ENCODE data around the gene MAGOH. TPM values are rescaled to one million over a fixed set of nuclear protein-coding genes. Genes with fewer than 3 reads are reported as not detected.

Gene MAGOH
- polyA plus RNA-seq, 1 donor from 2014 or later, result 53.3 TPM

DNA sequence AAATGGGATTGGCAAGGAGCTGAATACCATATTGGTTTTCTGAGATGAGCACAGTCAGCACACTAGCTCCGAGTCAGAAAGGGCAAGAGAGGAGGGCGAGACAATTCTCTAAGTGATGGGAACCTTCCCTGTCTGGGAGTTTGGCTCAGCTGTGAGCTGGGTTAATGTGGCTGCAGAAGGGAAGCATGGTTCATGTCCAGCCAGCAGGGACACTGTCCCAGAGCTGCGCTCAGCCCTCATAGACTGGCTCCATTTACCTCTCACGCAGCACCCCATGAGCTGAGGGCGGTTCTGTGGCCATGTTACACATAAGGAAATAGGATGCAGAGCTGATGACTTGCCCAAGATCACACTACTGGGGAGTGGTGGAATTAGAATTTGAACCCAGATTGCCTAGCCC is 57.4 kb downstream of the MAGOH start:
- Histone ChIP-seq H3K9me2 (ENCODE audit: insufficient read depth, low read length) (no peaks in the 10 kb centered on the region), H3K9me3 (ENCODE audit: low read length) (no peaks in the 10 kb centered on the region), H2AFZ (ENCODE audit: low read depth, low read length) (no peak overlapping the region), H3K27me3 (ENCODE audit: insufficient read depth, low read depth, low read length) (no peaks in the 10 kb centered on the region), H3K4me2 (ENCODE audit: low read length) (no peak overlapping the region), H3K27ac (ENCODE audit: low read length) (no peak overlapping the region), H3K36me3 (ENCODE audit: insufficient read depth, low read length) (no peaks in the 10 kb centered on the region), H3K9ac (ENCODE audit: low read length) (no peak overlapping the region), H3K4me3 (ENCODE audit: low read length) (no peak overlapping the region), H3F3A (ENCODE audit: insufficient read depth, low read length, poor library complexity, severe bottlenecking) (no peaks in the 10 kb centered on the region), H3K79me2 (replicated peaks; ENCODE audit: insufficient read depth, low read length) (no peaks in the 10 kb centered on the region), H4K20me1 (ENCODE audit: insufficient read depth) (no peaks in the 10 kb centered on the region)
- TF ChIP-seq EP300 (conservative IDR thresholded peaks at IDR 0.05; ENCODE audit: poor library complexity, severe bottlenecking), result no peak
- no peak for TF ChIP-seq EZH2 (IDR thresholded peaks at IDR 0.05; ENCODE audit: borderline replicate concordance, insufficient read depth, low read length, poor library complexity, severe bottlenecking)
- no peak for TF ChIP-seq SMC3 (conservative IDR thresholded peaks at IDR 0.05; ENCODE audit: poor library complexity)
- no peak for TF ChIP-seq POLR2AphosphoS5 (IDR thresholded peaks at IDR 0.05)
- TF ChIP-seq, protein P1, sequence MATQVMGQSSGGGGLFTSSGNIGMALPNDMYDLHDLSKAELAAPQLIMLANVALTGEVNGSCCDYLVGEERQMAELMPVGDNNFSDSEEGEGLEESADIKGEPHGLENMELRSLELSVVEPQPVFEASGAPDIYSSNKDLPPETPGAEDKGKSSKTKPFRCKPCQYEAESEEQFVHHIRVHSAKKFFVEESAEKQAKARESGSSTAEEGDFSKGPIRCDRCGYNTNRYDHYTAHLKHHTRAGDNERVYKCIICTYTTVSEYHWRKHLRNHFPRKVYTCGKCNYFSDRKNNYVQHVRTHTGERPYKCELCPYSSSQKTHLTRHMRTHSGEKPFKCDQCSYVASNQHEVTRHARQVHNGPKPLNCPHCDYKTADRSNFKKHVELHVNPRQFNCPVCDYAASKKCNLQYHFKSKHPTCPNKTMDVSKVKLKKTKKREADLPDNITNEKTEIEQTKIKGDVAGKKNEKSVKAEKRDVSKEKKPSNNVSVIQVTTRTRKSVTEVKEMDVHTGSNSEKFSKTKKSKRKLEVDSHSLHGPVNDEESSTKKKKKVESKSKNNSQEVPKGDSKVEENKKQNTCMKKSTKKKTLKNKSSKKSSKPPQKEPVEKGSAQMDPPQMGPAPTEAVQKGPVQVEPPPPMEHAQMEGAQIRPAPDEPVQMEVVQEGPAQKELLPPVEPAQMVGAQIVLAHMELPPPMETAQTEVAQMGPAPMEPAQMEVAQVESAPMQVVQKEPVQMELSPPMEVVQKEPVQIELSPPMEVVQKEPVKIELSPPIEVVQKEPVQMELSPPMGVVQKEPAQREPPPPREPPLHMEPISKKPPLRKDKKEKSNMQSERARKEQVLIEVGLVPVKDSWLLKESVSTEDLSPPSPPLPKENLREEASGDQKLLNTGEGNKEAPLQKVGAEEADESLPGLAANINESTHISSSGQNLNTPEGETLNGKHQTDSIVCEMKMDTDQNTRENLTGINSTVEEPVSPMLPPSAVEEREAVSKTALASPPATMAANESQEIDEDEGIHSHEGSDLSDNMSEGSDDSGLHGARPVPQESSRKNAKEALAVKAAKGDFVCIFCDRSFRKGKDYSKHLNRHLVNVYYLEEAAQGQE (IDR thresholded peaks at IDR 0.05; ENCODE audit: borderline replicate concordance), result no peak
- TF ChIP-seq TAF1 (IDR thresholded peaks at IDR 0.05; ENCODE audit: low read depth), result no peak
- TF ChIP-seq, protein P2, sequence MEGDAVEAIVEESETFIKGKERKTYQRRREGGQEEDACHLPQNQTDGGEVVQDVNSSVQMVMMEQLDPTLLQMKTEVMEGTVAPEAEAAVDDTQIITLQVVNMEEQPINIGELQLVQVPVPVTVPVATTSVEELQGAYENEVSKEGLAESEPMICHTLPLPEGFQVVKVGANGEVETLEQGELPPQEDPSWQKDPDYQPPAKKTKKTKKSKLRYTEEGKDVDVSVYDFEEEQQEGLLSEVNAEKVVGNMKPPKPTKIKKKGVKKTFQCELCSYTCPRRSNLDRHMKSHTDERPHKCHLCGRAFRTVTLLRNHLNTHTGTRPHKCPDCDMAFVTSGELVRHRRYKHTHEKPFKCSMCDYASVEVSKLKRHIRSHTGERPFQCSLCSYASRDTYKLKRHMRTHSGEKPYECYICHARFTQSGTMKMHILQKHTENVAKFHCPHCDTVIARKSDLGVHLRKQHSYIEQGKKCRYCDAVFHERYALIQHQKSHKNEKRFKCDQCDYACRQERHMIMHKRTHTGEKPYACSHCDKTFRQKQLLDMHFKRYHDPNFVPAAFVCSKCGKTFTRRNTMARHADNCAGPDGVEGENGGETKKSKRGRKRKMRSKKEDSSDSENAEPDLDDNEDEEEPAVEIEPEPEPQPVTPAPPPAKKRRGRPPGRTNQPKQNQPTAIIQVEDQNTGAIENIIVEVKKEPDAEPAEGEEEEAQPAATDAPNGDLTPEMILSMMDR (IDR thresholded peaks at IDR 0.05; ENCODE audit: poor library complexity, severe bottlenecking), result no peak
- no peak for TF ChIP-seq MXI1 (conservative IDR thresholded peaks at IDR 0.05; ENCODE audit: poor library complexity, severe bottlenecking)
- no peak for TF ChIP-seq RAD21 (conservative IDR thresholded peaks at IDR 0.05)

DNA sequence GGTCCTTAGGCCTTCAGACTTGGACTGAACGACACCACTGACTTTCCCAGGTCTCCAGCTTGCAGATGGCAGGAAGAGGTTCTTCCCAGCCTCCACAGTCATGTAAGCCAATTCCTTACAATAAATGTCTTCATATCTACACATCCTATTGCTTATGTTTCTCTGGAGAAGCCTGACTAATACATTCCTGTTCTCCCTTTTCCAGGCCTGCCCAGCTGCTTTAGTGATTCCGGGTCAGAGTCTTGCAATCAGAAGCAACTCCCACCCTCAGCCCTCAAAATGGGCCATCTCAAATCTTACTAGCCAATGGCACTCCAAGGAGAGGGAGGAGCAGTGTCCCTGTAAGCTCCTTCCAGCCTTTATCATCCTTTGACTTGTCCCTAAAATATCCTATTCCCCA is 58.1 kb downstream of the MAGOH start:
- H3K9ac ChIP-seq (ENCODE audit: low read length), result no peak overlapping the region
- H4K20me1 ChIP-seq (ENCODE audit: insufficient read depth), result no peaks in the 10 kb centered on the region
- no peaks in the 10 kb centered on the region for H3K36me3 ChIP-seq (ENCODE audit: insufficient read depth, low read length)
- no peaks in the 10 kb centered on the region for H3K9me3 ChIP-seq (ENCODE audit: low read length)
- no peaks in the 10 kb centered on the region for H3K79me2 ChIP-seq (replicated peaks; ENCODE audit: insufficient read depth, low read length)
- H3K4me2 ChIP-seq (ENCODE audit: low read length), result no peak overlapping the region
- no peak overlapping the region for H3K4me3 ChIP-seq (ENCODE audit: low read length)
- no peaks in the 10 kb centered on the region for H3K9me2 ChIP-seq (ENCODE audit: insufficient read depth, low read length)
- TF ChIP-seq EP300 (conservative IDR thresholded peaks at IDR 0.05; ENCODE audit: poor library complexity, severe bottlenecking) (no peak), TAF1 (IDR thresholded peaks at IDR 0.05; ENCODE audit: low read depth) (no peak), SMC3 (conservative IDR thresholded peaks at IDR 0.05; ENCODE audit: poor library complexity) (no peak), POLR2AphosphoS5 (IDR thresholded peaks at IDR 0.05) (no peak), EZH2 (IDR thresholded peaks at IDR 0.05; ENCODE audit: borderline replicate concordance, insufficient read depth, low read length, poor library complexity, severe bottlenecking) (no peak), RAD21 (conservative IDR thresholded peaks at IDR 0.05) (no peak), MXI1 (conservative IDR thresholded peaks at IDR 0.05; ENCODE audit: poor library complexity, severe bottlenecking) (no peak)
- TF ChIP-seq, protein P2 (IDR thresholded peaks at IDR 0.05; ENCODE audit: poor library complexity, severe bottlenecking), result no peak
- no peaks in the 10 kb centered on the region for H3F3A ChIP-seq (ENCODE audit: insufficient read depth, low read length, poor library complexity, severe bottlenecking)
- no peak overlapping the region for H3K27ac ChIP-seq (ENCODE audit: low read length)
- no peak overlapping the region for H2AFZ ChIP-seq (ENCODE audit: low read depth, low read length)
- no peaks in the 10 kb centered on the region for H3K27me3 ChIP-seq (ENCODE audit: insufficient read depth, low read depth, low read length)

Other genes with a start within 250 kb of the MAGOH start
- gene PODN, start 176.3 kb downstream of the MAGOH start, polyA plus RNA-seq, result 0.07 and 0.20 TPM in 2 replicates
- gene SLC1A7, start 95.9 kb downstream of the MAGOH start, polyA plus RNA-seq, result not detected in 2 replicates
- 5.2 and 5.3 TPM in 2 replicates for gene CPT2, start 41.7 kb downstream of the MAGOH start, polyA plus RNA-seq
- 103 and 104 TPM in 2 replicates for gene CZIB, start 17.9 kb downstream of the MAGOH start, polyA plus RNA-seq
- gene LRP8, start 89.6 kb upstream of the MAGOH start, polyA plus RNA-seq, result 65.8 TPM in 2 replicates
- gene DMRTB1, start 220.9 kb upstream of the MAGOH start, polyA plus RNA-seq, result not detected in 2 replicates